GM12874 (cell line): ENCODE data around the gene SOX5.

Experiments used
- CTCF ChIP-seq: IDR thresholded peaks from 2 replicates; pipeline ENCODE4 v1.5.1; 2011; ENCODE audit warnings: low read depth, mild to moderate bottlenecking, control low read depth, low read length, moderate library complexity; ENCODE audit not compliant: insufficient read depth

SOX5 gene

GRCh38 chr12:23659131-23659530 lies 290.3 kb downstream of the SOX5 start:
- no peak for TF ChIP-seq CTCF

GRCh38 chr12:23657598-23657997 lies 291.9 kb downstream of the SOX5 start:
- TF ChIP-seq CTCF = no peak

- no peak for TF ChIP-seq CTCF
Measured at GRCh38 chr12:23655884-23656283, 293.6 kb downstream of the SOX5 start.

GRCh38 chr12:23655112-23655511 lies 294.4 kb downstream of the SOX5 start:
- no peak for TF ChIP-seq CTCF

GRCh38 chr12:23648546-23648945 lies 300.9 kb downstream of the SOX5 start:
- TF ChIP-seq CTCF = no peak

- TF ChIP-seq CTCF = no peak
Measured at GRCh38 chr12:23640754-23641153, 308.7 kb downstream of the SOX5 start.

GRCh38 chr12:23634344-23634743 lies 315.1 kb downstream of the SOX5 start:
- TF ChIP-seq CTCF = no peak
